ENCODE data around the gene JUN. TPM values are rescaled to one million over a fixed set of nuclear protein-coding genes. Genes with fewer than 3 reads are reported as not detected.
A peak's percentile ranks its signal among the peaks of the same experiment; 100 is the strongest.
"Not testable (repeated sequence)": the region's sequence is repeated elsewhere in the genome, so short reads cannot be mapped to it uniquely, and the experiment has no call there.

JUN gene
- total RNA-seq, 1 donor from 2014 or later = 10.2 TPM

DNA sequence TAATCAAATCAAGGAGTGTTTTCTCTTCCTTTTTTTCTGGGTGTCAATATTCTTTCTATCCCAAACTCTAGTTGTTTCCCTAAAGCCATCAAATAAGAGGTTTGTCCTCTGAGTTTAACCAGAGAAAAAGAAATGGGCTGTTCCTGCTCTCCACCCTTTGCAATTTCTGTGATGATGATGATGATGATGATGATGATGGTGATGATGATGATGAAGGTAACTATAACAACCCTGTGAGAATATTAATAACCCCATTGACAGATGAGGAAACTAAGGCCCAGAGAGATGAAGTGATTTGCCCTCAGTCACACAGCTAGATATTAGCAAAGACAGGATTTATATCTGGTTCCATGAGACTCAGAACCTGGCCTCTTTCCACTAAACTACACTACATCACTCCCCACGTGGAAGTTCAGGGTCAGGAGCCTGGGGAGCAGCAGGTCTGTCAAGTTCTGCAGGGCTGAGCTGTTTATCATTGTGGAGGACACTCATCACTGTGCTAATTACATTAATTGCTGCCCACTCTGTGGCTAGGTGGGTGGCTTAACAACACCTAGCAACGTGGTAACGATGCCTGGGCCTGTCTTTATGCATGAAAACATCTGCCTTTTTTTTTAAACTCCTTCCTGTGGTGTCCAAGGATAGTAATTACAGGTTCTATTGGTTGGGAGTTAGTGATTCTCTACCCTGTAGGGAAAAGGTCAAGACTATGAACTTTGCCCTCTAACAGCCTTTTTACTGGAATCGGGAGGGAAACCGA lies 19.0 kb upstream of the JUN start:
- Histone ChIP-seq H3K4me3 (no peak overlapping the region), H3K27me3 (no peaks in the 10 kb centered on the region), H3K4me1 (no peaks in the 10 kb centered on the region), H3K79me2 (ENCODE audit: low read depth) (no peaks in the 10 kb centered on the region), H3K27ac (no peak overlapping the region), H3F3A (ENCODE audit: low read depth) (no peaks in the 10 kb centered on the region), H3K36me3 (no peaks in the 10 kb centered on the region), H3K4me2 (no peak overlapping the region), H3K9me3 (ENCODE audit: low read depth) (no peaks in the 10 kb centered on the region), H3K9ac (no peak overlapping the region), H4K20me1 (ENCODE audit: low read depth) (no peaks in the 10 kb centered on the region), H2AFZ (replicated peaks) (no peak overlapping the region)
- H3K4me3 Mint-ChIP-seq = no peak overlapping the region
- H3K9me3 Mint-ChIP-seq = no peaks in the 10 kb centered on the region
- TF ChIP-seq EZH2phosphoT487 (IDR thresholded peaks at IDR 0.05) = no peak
- TF ChIP-seq EZH2 (IDR thresholded peaks at IDR 0.05) = no peak
- no peak for TF ChIP-seq CTCF (IDR thresholded peaks at IDR 0.05)
- H3K4me1 Mint-ChIP-seq = no peaks in the 10 kb centered on the region
- H3K27ac Mint-ChIP-seq = no peak overlapping the region
- DNase-seq (ENCODE audit: low spot score) = no peak
- no peaks in the 10 kb centered on the region for H3K36me3 Mint-ChIP-seq
- H3K27me3 Mint-ChIP-seq (ENCODE audit: insufficient read depth, low read depth) = peaks cover 8% of the 10 kb centered on the region

DNA sequence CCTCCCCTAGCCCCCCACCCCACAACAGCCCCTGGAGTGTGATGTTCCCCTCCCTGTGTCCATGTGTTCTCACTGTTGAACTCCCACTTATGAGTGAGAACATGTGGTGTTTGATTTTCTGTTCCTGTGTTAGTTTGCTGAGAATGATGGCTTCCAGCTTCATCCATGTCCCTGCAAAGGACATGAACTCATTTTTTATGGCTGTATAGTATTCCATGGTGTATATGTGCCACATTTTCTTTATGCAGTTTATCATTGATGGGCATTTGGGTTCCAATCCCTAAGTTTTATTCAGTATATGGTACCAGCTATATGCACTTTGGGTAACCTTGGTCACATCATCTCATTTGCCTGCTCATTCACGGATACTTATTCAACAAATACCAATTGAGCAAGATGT lies 17.4 kb upstream of the JUN start:
- H3K9me3 Mint-ChIP-seq; H3K27ac Mint-ChIP-seq; H3K27me3 Mint-ChIP-seq (ENCODE audit: insufficient read depth, low read depth); H3K4me1 ChIP-seq; H3F3A ChIP-seq (ENCODE audit: low read depth); H3K9ac ChIP-seq; H3K79me2 ChIP-seq (ENCODE audit: low read depth); H3K27ac ChIP-seq; H3K4me3 Mint-ChIP-seq; H4K20me1 ChIP-seq (ENCODE audit: low read depth); H2AFZ ChIP-seq (replicated peaks); H3K9me3 ChIP-seq (ENCODE audit: low read depth); H3K36me3 Mint-ChIP-seq; H3K4me3 ChIP-seq; H3K4me1 Mint-ChIP-seq; DNase-seq (ENCODE audit: low spot score); H3K27me3 ChIP-seq; H3K36me3 ChIP-seq; H3K4me2 ChIP-seq: not testable (repeated sequence)

GRCh38 chr1:58799650-58800049 lies 15.8 kb upstream of the JUN start:
- Mint-ChIP-seq H3K27me3 (ENCODE audit: insufficient read depth, low read depth) (peaks cover 8% of the 10 kb centered on the region), H3K4me1 (no peaks in the 10 kb centered on the region), H3K4me3 (no peak overlapping the region), H3K9me3 (no peaks in the 10 kb centered on the region), H3K36me3 (no peaks in the 10 kb centered on the region), H3K27ac (no peak overlapping the region)
- Histone ChIP-seq H3K9ac (no peak overlapping the region), H3K4me3 (no peak overlapping the region), H3K9me3 (ENCODE audit: low read depth) (no peaks in the 10 kb centered on the region), H3K27ac (no peak overlapping the region), H3K79me2 (ENCODE audit: low read depth) (no peaks in the 10 kb centered on the region), H3K36me3 (no peaks in the 10 kb centered on the region), H3K4me1 (no peaks in the 10 kb centered on the region), H3K4me2 (no peak overlapping the region), H3F3A (ENCODE audit: low read depth) (no peaks in the 10 kb centered on the region), H4K20me1 (ENCODE audit: low read depth) (no peaks in the 10 kb centered on the region), H2AFZ (replicated peaks) (no peak overlapping the region), H3K27me3 (no peaks in the 10 kb centered on the region)
- no peak for TF ChIP-seq CTCF (IDR thresholded peaks at IDR 0.05)
- no peak for TF ChIP-seq EZH2 (IDR thresholded peaks at IDR 0.05)
- TF ChIP-seq EZH2phosphoT487 (IDR thresholded peaks at IDR 0.05) = no peak
- no peak for DNase-seq (ENCODE audit: low spot score)

GRCh38 chr1:58798910-58799442 lies 15.1 kb upstream of the JUN start:
- no peaks in the 10 kb centered on the region for H3K4me1 ChIP-seq
- no peak overlapping the region for H3K4me3 ChIP-seq
- H3K9ac ChIP-seq = no peak overlapping the region
- H3K4me2 ChIP-seq = no peak overlapping the region
- peak overlapping the region; percentile 29 for H2AFZ ChIP-seq (replicated peaks)
- DNase-seq (ENCODE audit: low spot score) = no peak
- H3F3A ChIP-seq (ENCODE audit: low read depth) = no peaks in the 10 kb centered on the region
- Mint-ChIP-seq H3K9me3 (no peaks in the 10 kb centered on the region), H3K4me3 (no peak overlapping the region), H3K36me3 (no peaks in the 10 kb centered on the region), H3K4me1 (no peaks in the 10 kb centered on the region), H3K27ac (no peak overlapping the region), H3K27me3 (ENCODE audit: insufficient read depth, low read depth) (peaks cover 8% of the 10 kb centered on the region)
- H3K27ac ChIP-seq = no peak overlapping the region
- no peak for TF ChIP-seq CTCF (IDR thresholded peaks at IDR 0.05)
- H3K9me3 ChIP-seq (ENCODE audit: low read depth) = no peaks in the 10 kb centered on the region
- no peaks in the 10 kb centered on the region for H4K20me1 ChIP-seq (ENCODE audit: low read depth)
- H3K79me2 ChIP-seq (ENCODE audit: low read depth) = no peaks in the 10 kb centered on the region
- H3K36me3 ChIP-seq = no peaks in the 10 kb centered on the region
- H3K27me3 ChIP-seq = no peaks in the 10 kb centered on the region

All from neural progenitor cell (in vitro differentiated cells).